ENCODE measurements around the gene WDR90. TPM values are rescaled to one million over a fixed set of nuclear protein-coding genes. Genes with fewer than 3 reads are reported as not detected.

The WDR90 gene
- total and polyA plus RNA-seq, 8 donors, result 19.9 to 114 (median 30.5) TPM

- Histone ChIP-seq H3K4me3 (peak overlapping the region in 1 of 4 donors; percentile 82), H3K27me3 (no peaks in the 10 kb centered on the region), H3K36me3 (peaks cover 44 to 53% (median 52%) of the 10 kb centered on the region in 4 donors), H3K4me1 (peaks cover 22 to 39% (median 29%) of the 10 kb centered on the region in 4 donors), H3K9me3 (no peaks in the 10 kb centered on the region), H3K27ac (no peak overlapping the region)
- WGBS, 5 donors, result 93 to 96% (median 95%) methylated on average over 8 to 13 of the region's 13 CpGs
- no peak for DNase-seq
- no peak for TF ChIP-seq POLR2AphosphoS5 (IDR thresholded peaks at IDR 0.05)
- TF ChIP-seq EP300 (IDR thresholded peaks at IDR 0.05), result no peak
- no peak for TF ChIP-seq CTCF (IDR thresholded peaks at IDR 0.05)
- no peak for TF ChIP-seq POLR2A (IDR thresholded peaks at IDR 0.05)
- intact Hi-C loops (cut with DNase I; ENCODE audit: low total_unique reads), result no loop called here
Observed at GRCh38 chr16:669666-670065, 20.5 kb downstream of the WDR90 start.

- peaks cover 44 to 53% (median 52%) of the 10 kb centered on the region in 4 donors for H3K36me3 ChIP-seq
- no peak for TF ChIP-seq POLR2AphosphoS5 (IDR thresholded peaks at IDR 0.05)
- no peak for TF ChIP-seq POLR2A (IDR thresholded peaks at IDR 0.05)
- TF ChIP-seq EP300 (IDR thresholded peaks at IDR 0.05), result no peak
- TF ChIP-seq CTCF (IDR thresholded peaks at IDR 0.05), result no peak
- no peak for DNase-seq
- H3K9me3 ChIP-seq, result no peaks in the 10 kb centered on the region
- intact Hi-C loops (cut with DNase I; ENCODE audit: low total_unique reads), result no loop called here
- no peak overlapping the region for H3K4me3 ChIP-seq
- H3K27me3 ChIP-seq, result peaks cover 0 to 9% (median 0%) of the 10 kb centered on the region in 3 donors
- peaks cover 32 to 50% (median 40%) of the 10 kb centered on the region in 4 donors for H3K4me1 ChIP-seq
- H3K27ac ChIP-seq, result no peak overlapping the region
- WGBS, 5 donors, result 90 to 92% (median 91%) methylated on average over 43 to 52 of the region's 52 CpGs
Observed at GRCh38 chr16:670485-671352, 21.6 kb downstream of the WDR90 start.

- TF ChIP-seq POLR2AphosphoS5 (IDR thresholded peaks at IDR 0.05), result no peak
- no peak for TF ChIP-seq POLR2A (IDR thresholded peaks at IDR 0.05)
- TF ChIP-seq CTCF (IDR thresholded peaks at IDR 0.05), result no peak
- TF ChIP-seq EP300 (IDR thresholded peaks at IDR 0.05), result no peak
- H3K4me1 ChIP-seq, result peaks cover 41 to 58% (median 48%) of the 10 kb centered on the region in 4 donors
- no peak overlapping the region for H3K4me3 ChIP-seq
- H3K9me3 ChIP-seq, result no peaks in the 10 kb centered on the region
- H3K27ac ChIP-seq, result no peak overlapping the region
- H3K36me3 ChIP-seq, result peaks cover 44 to 53% (median 52%) of the 10 kb centered on the region in 4 donors
- intact Hi-C loops (cut with DNase I; ENCODE audit: low total_unique reads), result no loop called here
- WGBS, 5 donors, result 81 to 90% (median 85%) methylated on average over 22 to 40 of the region's 40 CpGs
- DNase-seq, result no peak
- H3K27me3 ChIP-seq, result peaks cover 0 to 17% (median 0%) of the 10 kb centered on the region in 3 donors
Observed at GRCh38 chr16:671353-672131, 22.4 kb downstream of the WDR90 start.

- 83 to 92% (median 90%) methylated on average over 6 to 19 of the region's 19 CpGs for WGBS, 5 donors
- Histone ChIP-seq H3K36me3 (peaks cover 44 to 53% (median 52%) of the 10 kb centered on the region in 4 donors), H3K4me3 (no peak overlapping the region), H3K27me3 (peaks cover 0 to 18% (median 0%) of the 10 kb centered on the region in 3 donors), H3K27ac (no peak overlapping the region), H3K4me1 (peaks cover 39 to 61% (median 52%) of the 10 kb centered on the region in 4 donors), H3K9me3 (no peaks in the 10 kb centered on the region)
- intact Hi-C loops (cut with DNase I; ENCODE audit: low total_unique reads), result no loop called here
- DNase-seq, result no peak
- TF ChIP-seq EP300 (IDR thresholded peaks at IDR 0.05) (no peak), POLR2A (IDR thresholded peaks at IDR 0.05) (no peak), POLR2AphosphoS5 (IDR thresholded peaks at IDR 0.05) (no peak)
Observed at GRCh38 chr16:672371-672770, 23.2 kb downstream of the WDR90 start.

All from stomach (tissue), 9 donors.